HG02763 (cell line): ENCODE measurements around the gene MSI2.

Experiments used
- ATAC-seq: cut with Tn5 transposase; IDR thresholded peaks from one replicate; pipeline ENCODE4 v1.9.1; 2021; ENCODE audit warnings: mild to moderate bottlenecking, moderate library complexity; ENCODE audit not compliant: unreplicated experiment

The MSI2 gene

GRCh38 chr17:57245786-57246185 lies 10.5 kb upstream of the MSI2 start:
- ATAC-seq: no peak

- ATAC-seq: no peak
Measured at GRCh38 chr17:57246257-57246656, 10.1 kb upstream of the MSI2 start.

GRCh38 chr17:57247261-57247660 lies 9.1 kb upstream of the MSI2 start:
- no peak for ATAC-seq

- ATAC-seq: no peak
Measured at GRCh38 chr17:57247913-57248312, 8.4 kb upstream of the MSI2 start.

- no peak for ATAC-seq
Measured at GRCh38 chr17:57249520-57249919, 6.8 kb upstream of the MSI2 start.

GRCh38 chr17:57251211-57251787 lies 5.0 kb upstream of the MSI2 start:
- no peak for ATAC-seq

- ATAC-seq: no peak
Measured at GRCh38 chr17:57253362-57254065, 2.8 kb upstream of the MSI2 start.

GRCh38 chr17:57255182-57255775 lies 1.0 kb upstream of the MSI2 start:
- no peak for ATAC-seq

- ATAC-seq: peak; percentile 2
Measured at GRCh38 chr17:57256708-57257112, 387 bp downstream of the MSI2 start.

- no peak for ATAC-seq
Measured at GRCh38 chr17:57257195-57257894, 1.0 kb downstream of the MSI2 start.

- ATAC-seq: no peak
Measured at GRCh38 chr17:57257895-57258851, 1.9 kb downstream of the MSI2 start.

GRCh38 chr17:57259306-57259705 lies 3.0 kb downstream of the MSI2 start:
- no peak for ATAC-seq

- no peak for ATAC-seq
Measured at GRCh38 chr17:57259817-57260216, 3.5 kb downstream of the MSI2 start.

- ATAC-seq: no peak
Measured at GRCh38 chr17:57260325-57261083, 4.2 kb downstream of the MSI2 start.

GRCh38 chr17:57261084-57261461 lies 4.8 kb downstream of the MSI2 start:
- no peak for ATAC-seq

GRCh38 chr17:57262557-57262956 lies 6.2 kb downstream of the MSI2 start:
- ATAC-seq: no peak

GRCh38 chr17:57264250-57264649 lies 7.9 kb downstream of the MSI2 start:
- no peak for ATAC-seq

GRCh38 chr17:57264776-57265175 lies 8.5 kb downstream of the MSI2 start:
- ATAC-seq: no peak

GRCh38 chr17:57266902-57267311 lies 10.6 kb downstream of the MSI2 start:
- ATAC-seq: no peak

- no peak for ATAC-seq
Measured at GRCh38 chr17:57268181-57268580, 11.9 kb downstream of the MSI2 start.
